Body of pancreas (tissue), 4 donors: ENCODE data around the gene GLOD5. TPM values are rescaled to one million over a fixed set of nuclear protein-coding genes. Genes with fewer than 3 reads are reported as not detected.

Experiments used
- ATAC-seq: fragments of 150-250 bp; one replicate; pipeline ENCODE4 v1.9.1; 2016
- DNase-seq, 4 donors: peaks; one replicate each; pipeline ENCODE4 v3.0.0-alpha.2; 2019
- H3K27ac ChIP-seq, 4 donors: fragments of 200-600 bp; sonication (generic); 1 replicate in 3 of 4; 2 replicates in 1 of 4; pipeline versions ENCODE4 v1.5.1 to v1.6.1; 2016 to 2019; ENCODE audit warnings: mild to moderate bottlenecking in 1 of 4, mixed read lengths in 1 of 4, moderate library complexity in 1 of 4
- H3K27me3 ChIP-seq, 2 donors: fragments of 200-600 bp; sonication (generic); one replicate each; pipeline ENCODE4 v1.6.0; 2016; ENCODE audit warnings: mild to moderate bottlenecking in 1 of 2
- H3K36me3 ChIP-seq, 2 donors: fragments of 200-600 bp; sonication (generic); replicated peaks in 1 of 2; 2 replicates each; pipeline ENCODE4 v1.5.1; 2016; ENCODE audit warnings: low read depth in 2 of 2; ENCODE audit not compliant: insufficient read depth in 1 of 2
- H3K4me1 ChIP-seq: fragments of 200-600 bp; sonication (generic); one replicate; pipeline ENCODE4 v1.6.0; 2016
- H3K4me3 ChIP-seq, 2 donors: fragments of 200-600 bp; sonication (generic); 1 replicate in 1 of 2; 2 replicates in 1 of 2; pipeline ENCODE4 v1.5.1; 2016 to 2019
- H3K9me3 ChIP-seq, 3 donors: fragments of 200-600 bp; sonication (generic); 1 replicate in 2 of 3; 2 replicates in 1 of 3; pipeline ENCODE4 v1.5.1; 2016
- POLR2A ChIP-seq, 3 donors: fragments of 450-650 bp; IDR thresholded peaks; one replicate each; pipeline ENCODE4 v1.6.1; 2016; ENCODE audit warnings: antibody characterized with exemption in 3 of 3, mild to moderate bottlenecking in 2 of 3
- WGBS, 2 donors: methylation state at CpG; one replicate each; pipeline ENCODE4 v1.1.5; 2017; 5-methylcytosine and 5-hydroxymethylcytosine counted together
- intact Hi-C: fragments of 100-400 bp; cut with DNase I; formaldehyde crosslinking; loops from one replicate; pipeline ENCODE4 v1.15.1; 2023
- total RNA-seq, 2 donors: library from RNA; depleted of rRNA; stranded (reverse); fragments of >200 nt; gene quantifications; one replicate each; pipeline ENCODE4 v1.1.0, GENCODE V29; 2016
- TF ChIP-seq, protein P1 (sequence below), 7 experiments: fragments of 450-650 bp in 4 of 7; fragments of 200-600 bp in 3 of 7; sonication (generic) in 3 of 7; IDR thresholded peaks; one replicate each; pipeline ENCODE4 v1.5.1; 2016 to 2019; ENCODE audit warnings: antibody characterized with exemption in 7 of 7

The GLOD5 gene
- total RNA-seq, 2 donors from 2014 or later, result not detected

DNA sequence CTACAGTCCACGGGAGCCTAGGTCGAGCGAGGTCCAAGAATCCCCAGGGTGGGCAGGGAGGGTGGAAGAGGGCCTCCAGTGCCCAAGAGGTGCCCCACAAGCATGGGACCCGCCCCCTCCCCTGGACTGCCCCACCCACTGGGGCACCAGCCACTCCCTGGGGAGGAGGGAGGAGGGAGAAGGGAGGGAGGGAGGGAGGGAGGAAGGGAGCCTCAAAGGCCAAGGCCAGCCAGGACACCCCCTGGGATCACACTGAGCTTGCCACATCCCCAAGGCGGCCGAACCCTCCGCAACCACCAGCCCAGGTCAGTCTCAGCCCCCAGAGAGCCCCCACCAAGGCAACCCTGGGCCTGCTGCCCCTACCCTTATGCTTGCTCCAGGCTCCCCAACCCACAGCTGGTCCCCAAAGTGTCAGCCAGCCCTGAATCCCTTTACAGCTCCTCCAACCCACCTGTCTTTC is 24.8 kb downstream of the GLOD5 start, which contains the start of gene GATA1:
Gene GATA1 (plus strand): TSS at position 250 of the 460 bp plus-strand sequence. CDS start 4,520 bp downstream, outside the sequence.
- TF ChIP-seq POLR2A (IDR thresholded peaks at IDR 0.05), result no peak
- TF ChIP-seq, protein P1, sequence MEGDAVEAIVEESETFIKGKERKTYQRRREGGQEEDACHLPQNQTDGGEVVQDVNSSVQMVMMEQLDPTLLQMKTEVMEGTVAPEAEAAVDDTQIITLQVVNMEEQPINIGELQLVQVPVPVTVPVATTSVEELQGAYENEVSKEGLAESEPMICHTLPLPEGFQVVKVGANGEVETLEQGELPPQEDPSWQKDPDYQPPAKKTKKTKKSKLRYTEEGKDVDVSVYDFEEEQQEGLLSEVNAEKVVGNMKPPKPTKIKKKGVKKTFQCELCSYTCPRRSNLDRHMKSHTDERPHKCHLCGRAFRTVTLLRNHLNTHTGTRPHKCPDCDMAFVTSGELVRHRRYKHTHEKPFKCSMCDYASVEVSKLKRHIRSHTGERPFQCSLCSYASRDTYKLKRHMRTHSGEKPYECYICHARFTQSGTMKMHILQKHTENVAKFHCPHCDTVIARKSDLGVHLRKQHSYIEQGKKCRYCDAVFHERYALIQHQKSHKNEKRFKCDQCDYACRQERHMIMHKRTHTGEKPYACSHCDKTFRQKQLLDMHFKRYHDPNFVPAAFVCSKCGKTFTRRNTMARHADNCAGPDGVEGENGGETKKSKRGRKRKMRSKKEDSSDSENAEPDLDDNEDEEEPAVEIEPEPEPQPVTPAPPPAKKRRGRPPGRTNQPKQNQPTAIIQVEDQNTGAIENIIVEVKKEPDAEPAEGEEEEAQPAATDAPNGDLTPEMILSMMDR (IDR thresholded peaks at IDR 0.05), result no peak
- Histone ChIP-seq H3K36me3 (no peaks in the 10 kb centered on the region), H3K4me3 (no peak within 1 kb of the TSS), H3K9me3 (no peaks in the 10 kb centered on the region), H3K27me3 (no peaks in the 10 kb centered on the region), H3K27ac (no peak within 1 kb of the TSS), H3K4me1 (no peaks in the 10 kb centered on the region)
- 69% methylated on average over 6 of the region's 7 CpGs; no CpG with 5 or more reads in 1 of the 2 donors for WGBS, 2 donors
- DNase-seq (no peak), ATAC-seq (no peak)
- intact Hi-C loops, result no loop called here

DNA sequence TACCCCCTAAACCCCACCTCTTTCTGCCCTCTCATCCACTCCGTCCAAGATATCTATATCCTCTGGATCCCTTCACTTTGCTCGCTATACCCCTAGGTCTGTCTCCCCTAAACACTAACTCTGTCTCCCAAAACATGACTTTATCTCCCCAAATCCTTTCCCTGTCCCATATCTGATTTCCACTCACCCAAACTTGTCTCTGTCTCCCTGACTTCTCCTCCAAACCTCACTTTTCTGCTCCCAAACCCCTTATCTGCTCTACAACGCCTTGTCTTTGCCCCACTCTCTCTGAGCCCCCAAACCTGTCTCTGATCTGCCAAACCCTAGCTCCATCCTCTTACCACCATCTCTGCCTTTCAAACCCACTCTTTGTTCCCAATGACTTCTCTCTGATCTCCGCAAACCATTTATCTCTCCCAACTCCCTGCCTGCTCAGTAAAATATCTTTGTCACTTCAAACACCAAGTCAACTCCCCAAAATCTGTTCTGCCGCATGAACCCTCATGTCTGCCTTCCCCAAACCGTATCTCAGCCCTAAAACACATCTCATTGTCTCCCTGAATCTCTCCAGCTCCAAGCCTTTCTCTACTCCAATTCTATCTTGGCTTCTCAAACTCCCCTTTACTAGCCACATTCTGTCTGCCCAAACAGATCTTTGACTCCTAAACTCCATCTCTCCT is 25.4 kb downstream of the GLOD5 start:
- ATAC-seq, result no peak
- Histone ChIP-seq H3K4me1 (no peaks in the 10 kb centered on the region), H3K36me3 (no peaks in the 10 kb centered on the region), H3K9me3 (no peaks in the 10 kb centered on the region), H3K27me3 (no peaks in the 10 kb centered on the region), H3K27ac (no peak overlapping the region), H3K4me3 (no peak overlapping the region)
- DNase-seq, result no peak
- 44 to 57% methylated on average over 4 to 6 of the region's 6 CpGs for WGBS, 2 donors
- TF ChIP-seq, protein P1 (IDR thresholded peaks at IDR 0.05), result no peak
- TF ChIP-seq POLR2A (IDR thresholded peaks at IDR 0.05), result no peak
- intact Hi-C loops, result no loop called here

DNA sequence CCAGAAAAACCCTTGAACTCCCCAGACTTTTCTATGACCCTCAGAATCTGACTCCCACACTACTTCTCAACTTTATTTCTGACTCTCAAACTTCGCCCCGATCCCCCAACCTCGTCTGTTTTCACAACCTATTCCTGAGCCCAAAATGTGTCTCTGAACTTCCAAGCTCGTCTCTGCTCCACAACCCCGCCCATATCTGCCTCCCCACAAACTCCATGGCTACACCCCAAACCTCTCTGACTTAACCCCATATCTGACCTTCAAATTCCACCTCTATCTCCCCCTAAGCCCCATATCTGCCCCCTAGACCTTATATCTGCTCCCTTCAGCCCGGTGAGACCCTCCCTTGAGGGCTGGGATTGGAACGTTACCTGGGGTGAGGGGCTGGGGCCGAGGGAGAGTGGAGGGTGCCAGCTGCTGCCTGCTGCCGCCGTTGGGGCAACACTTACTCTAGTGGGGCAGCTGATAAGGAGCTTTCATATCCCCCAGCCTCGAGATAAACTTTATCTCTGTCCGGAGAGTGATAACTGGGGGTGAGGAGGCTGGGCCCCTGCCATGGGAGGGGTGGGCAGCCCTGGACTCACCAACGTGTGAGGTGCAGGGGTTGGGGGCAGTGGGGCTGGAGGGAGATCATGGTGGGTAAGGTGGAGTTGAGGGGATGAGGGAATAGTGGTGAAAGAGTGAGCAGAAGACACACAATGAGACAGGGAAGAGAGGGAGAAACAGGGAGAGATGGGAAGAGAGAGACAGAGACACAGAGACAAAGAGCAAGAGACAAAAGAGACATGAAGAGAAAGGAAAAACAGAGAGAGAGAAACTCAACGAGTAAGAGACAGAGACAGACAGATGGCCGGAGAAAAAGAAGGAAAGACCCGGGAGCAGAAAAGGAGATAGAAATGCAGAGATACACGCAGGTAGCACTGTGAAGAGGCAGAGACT is 26.2 kb downstream of the GLOD5 start:
- Histone ChIP-seq H3K4me1 (no peaks in the 10 kb centered on the region), H3K9me3 (no peaks in the 10 kb centered on the region), H3K4me3 (no peak overlapping the region), H3K36me3 (no peaks in the 10 kb centered on the region), H3K27me3 (no peaks in the 10 kb centered on the region), H3K27ac (no peak overlapping the region)
- intact Hi-C loops, result no loop called here
- ATAC-seq, result no peak
- no peak for DNase-seq
- WGBS, 2 donors, result 34 to 35% methylated on average over 17 of the region's 17 CpGs
- TF ChIP-seq, protein P1 (IDR thresholded peaks at IDR 0.05), result no peak
- no peak for TF ChIP-seq POLR2A (IDR thresholded peaks at IDR 0.05)

DNA sequence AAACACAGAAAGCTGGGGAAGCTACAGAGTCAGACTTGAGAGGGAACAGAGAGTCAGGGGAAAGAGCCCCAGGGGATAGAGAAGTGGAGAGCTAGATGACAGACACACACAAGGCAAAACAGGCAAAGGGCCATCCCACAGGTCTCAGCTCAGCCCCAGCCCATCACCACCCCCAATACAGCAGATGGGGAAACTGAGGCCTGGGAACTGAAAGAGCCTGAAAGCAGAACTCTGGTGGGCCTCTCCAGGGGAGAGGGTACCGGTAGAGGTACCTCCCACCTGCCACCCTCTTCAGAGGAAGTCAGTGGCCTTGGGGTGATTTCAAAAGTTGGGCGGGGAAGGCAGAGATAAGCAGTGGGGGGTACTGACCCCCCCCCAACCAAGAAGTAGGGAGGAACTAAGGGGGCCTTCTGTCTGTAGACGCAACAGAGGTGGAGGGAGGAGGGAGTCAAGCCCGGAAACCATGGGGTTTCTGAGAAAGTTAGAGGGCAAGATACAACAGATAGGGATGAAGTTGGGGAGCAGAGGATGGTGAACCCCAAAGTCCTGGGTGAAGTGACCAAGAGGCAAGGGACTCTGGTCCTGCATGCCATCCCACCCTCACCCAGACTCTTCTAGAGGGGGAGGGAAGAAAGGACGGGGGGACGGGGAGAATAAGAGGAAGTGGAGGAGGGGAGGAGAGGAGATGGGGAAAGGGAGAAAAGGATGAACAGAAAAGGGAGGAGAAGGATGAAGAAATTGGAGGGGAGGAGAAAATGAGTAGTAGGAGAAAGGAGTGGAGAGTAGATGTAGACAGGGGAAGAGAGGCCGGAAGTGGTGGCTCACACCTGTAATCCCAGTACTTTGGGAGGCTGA is 28.0 kb downstream of the GLOD5 start:
- intact Hi-C loops, result no loop called here

More for the DNA sequence above, 28.0 kb downstream of the GLOD5 start:
- WGBS, 2 donors, result 35 to 58% methylated on average over 5 to 6 of the region's 7 CpGs
- Histone ChIP-seq H3K9me3 (no peaks in the 10 kb centered on the region), H3K27me3 (no peaks in the 10 kb centered on the region), H3K27ac (no peak overlapping the region), H3K36me3 (no peaks in the 10 kb centered on the region), H3K4me3 (no peak overlapping the region), H3K4me1 (no peaks in the 10 kb centered on the region)
- no peak for TF ChIP-seq POLR2A (IDR thresholded peaks at IDR 0.05)
- TF ChIP-seq, protein P1 (IDR thresholded peaks at IDR 0.05), result no peak
- ATAC-seq, result no peak
- DNase-seq, result no peak
